ENCODE data around the gene PPP1R14B.

PPP1R14B gene

GRCh38 chr11:64241491-64242374 lies 5.0 kb downstream of the PPP1R14B start:
- Histone ChIP-seq H3K27me3 (replicated peaks; ENCODE audit: control insufficient read depth, insufficient read depth, low read length) (no peaks in the 10 kb centered on the region), H3K36me3 (ENCODE audit: control insufficient read depth, insufficient read depth, low read length) (peaks cover 14% of the 10 kb centered on the region), H3K4me3 (replicated peaks; ENCODE audit: low read depth, low read length) (peak overlapping the region; percentile 89)
- TF ChIP-seq, protein P1, sequence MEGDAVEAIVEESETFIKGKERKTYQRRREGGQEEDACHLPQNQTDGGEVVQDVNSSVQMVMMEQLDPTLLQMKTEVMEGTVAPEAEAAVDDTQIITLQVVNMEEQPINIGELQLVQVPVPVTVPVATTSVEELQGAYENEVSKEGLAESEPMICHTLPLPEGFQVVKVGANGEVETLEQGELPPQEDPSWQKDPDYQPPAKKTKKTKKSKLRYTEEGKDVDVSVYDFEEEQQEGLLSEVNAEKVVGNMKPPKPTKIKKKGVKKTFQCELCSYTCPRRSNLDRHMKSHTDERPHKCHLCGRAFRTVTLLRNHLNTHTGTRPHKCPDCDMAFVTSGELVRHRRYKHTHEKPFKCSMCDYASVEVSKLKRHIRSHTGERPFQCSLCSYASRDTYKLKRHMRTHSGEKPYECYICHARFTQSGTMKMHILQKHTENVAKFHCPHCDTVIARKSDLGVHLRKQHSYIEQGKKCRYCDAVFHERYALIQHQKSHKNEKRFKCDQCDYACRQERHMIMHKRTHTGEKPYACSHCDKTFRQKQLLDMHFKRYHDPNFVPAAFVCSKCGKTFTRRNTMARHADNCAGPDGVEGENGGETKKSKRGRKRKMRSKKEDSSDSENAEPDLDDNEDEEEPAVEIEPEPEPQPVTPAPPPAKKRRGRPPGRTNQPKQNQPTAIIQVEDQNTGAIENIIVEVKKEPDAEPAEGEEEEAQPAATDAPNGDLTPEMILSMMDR (IDR thresholded peaks at IDR 0.05; ENCODE audit: insufficient read depth, low read length, poor library complexity, severe bottlenecking): no peak
- DNase-seq (ENCODE audit: extremely low read depth, insufficient read length): no peak

- TF ChIP-seq, protein P1 (IDR thresholded peaks at IDR 0.05; ENCODE audit: insufficient read depth, low read length, poor library complexity, severe bottlenecking): no peak
- peak overlapping the region; percentile 89 for H3K4me3 ChIP-seq (replicated peaks; ENCODE audit: low read depth, low read length)
- peak; percentile 99 for DNase-seq (ENCODE audit: extremely low read depth, insufficient read length)
- H3K27me3 ChIP-seq (replicated peaks; ENCODE audit: control insufficient read depth, insufficient read depth, low read length): no peaks in the 10 kb centered on the region
- H3K36me3 ChIP-seq (ENCODE audit: control insufficient read depth, insufficient read depth, low read length): peaks cover 14% of the 10 kb centered on the region
Observed at GRCh38 chr11:64241241-64241490, 5.6 kb downstream of the PPP1R14B start.

- TF ChIP-seq, protein P1 (IDR thresholded peaks at IDR 0.05; ENCODE audit: insufficient read depth, low read length, poor library complexity, severe bottlenecking): no peak
- peak; percentile 99 for DNase-seq (ENCODE audit: extremely low read depth, insufficient read length)
- H3K27me3 ChIP-seq (replicated peaks; ENCODE audit: control insufficient read depth, insufficient read depth, low read length): no peaks in the 10 kb centered on the region
- H3K36me3 ChIP-seq (ENCODE audit: control insufficient read depth, insufficient read depth, low read length): peaks cover 14% of the 10 kb centered on the region
- peak within 1 kb of the TSS; percentile 89 for H3K4me3 ChIP-seq (replicated peaks; ENCODE audit: low read depth, low read length)
Observed at GRCh38 chr11:64240435-64241240, 6.1 kb downstream of the PPP1R14B start, which contains the start of gene FKBP2. Gene FKBP2, plus strand, starts transcription at chr11:64241095. Its CDS starts 1,293 bp downstream, at chr11:64242388.

GRCh38 chr11:64239662-64240434 lies 6.9 kb downstream of the PPP1R14B start:
- Histone ChIP-seq H3K36me3 (ENCODE audit: control insufficient read depth, insufficient read depth, low read length) (peaks cover 13% of the 10 kb centered on the region), H3K27me3 (replicated peaks; ENCODE audit: control insufficient read depth, insufficient read depth, low read length) (no peaks in the 10 kb centered on the region), H3K4me3 (replicated peaks; ENCODE audit: low read depth, low read length) (peak overlapping the region; percentile 89)
- DNase-seq (ENCODE audit: extremely low read depth, insufficient read length): peak; percentile 67
- TF ChIP-seq, protein P1 (IDR thresholded peaks at IDR 0.05; ENCODE audit: insufficient read depth, low read length, poor library complexity, severe bottlenecking): no peak

DNA sequence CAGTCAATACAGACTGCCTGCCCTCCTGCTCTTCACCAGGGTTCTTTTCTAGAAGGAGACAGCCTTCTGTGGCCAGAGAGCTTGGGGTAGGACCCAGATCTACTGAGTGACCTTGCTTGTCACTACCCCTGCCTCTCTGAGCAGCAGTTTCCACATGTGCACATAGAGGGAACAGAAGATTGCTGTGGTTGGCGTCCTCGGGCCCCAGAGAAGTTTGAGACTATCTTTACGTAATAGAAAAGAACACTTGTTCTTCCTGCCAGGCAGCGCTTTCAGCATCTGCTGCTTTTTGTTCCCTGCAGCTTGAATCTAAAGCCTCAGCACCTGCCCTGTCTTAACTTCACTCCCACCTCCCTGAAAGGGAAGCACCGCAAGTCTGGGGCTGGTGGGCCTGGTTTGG lies 7.7 kb downstream of the PPP1R14B start:
- DNase-seq (ENCODE audit: extremely low read depth, insufficient read length): no peak
- TF ChIP-seq, protein P1 (IDR thresholded peaks at IDR 0.05; ENCODE audit: insufficient read depth, low read length, poor library complexity, severe bottlenecking): no peak
- Histone ChIP-seq H3K36me3 (ENCODE audit: control insufficient read depth, insufficient read depth, low read length) (peaks cover 11% of the 10 kb centered on the region), H3K27me3 (replicated peaks; ENCODE audit: control insufficient read depth, insufficient read depth, low read length) (no peaks in the 10 kb centered on the region), H3K4me3 (replicated peaks; ENCODE audit: low read depth, low read length) (no peak overlapping the region)
